WERI-Rb-1 (cell line): ENCODE results near the gene TIMM22.
A peak's percentile ranks its signal among the peaks of the same experiment; 100 is the strongest.

Experiments used
- DNase-seq: peaks from one replicate; pipeline ENCODE4 v3.0.0-alpha.2; 2020
- H3K27ac ChIP-seq: fragments of 250-450 bp; sonication (Bioruptor Pico); 2 replicates; pipeline ENCODE4 v1.5.1; 2020; ENCODE audit warnings: mild to moderate bottlenecking, moderate library complexity
- H3K27me3 ChIP-seq: fragments of 250-450 bp; sonication (Bioruptor Pico); 2 replicates; pipeline ENCODE4 v1.5.1; 2021; ENCODE audit warnings: mild to moderate bottlenecking, low read depth, moderate library complexity; ENCODE audit not compliant: insufficient read depth, severe bottlenecking
- H3K36me3 ChIP-seq: fragments of 250-450 bp; sonication (Bioruptor Pico); 2 replicates; pipeline ENCODE4 v1.5.1; 2020; ENCODE audit warnings: mild to moderate bottlenecking, moderate library complexity
- H3K4me3 ChIP-seq: 2 replicates; pipeline ENCODE4 v1.5.1; 2011; ENCODE audit warnings: low read depth, mild to moderate bottlenecking, control low read depth, low read length
- H3K9me3 ChIP-seq: fragments of 250-450 bp; sonication (Bioruptor Pico); 2 replicates; pipeline ENCODE4 v1.5.1; 2021; ENCODE audit warnings: mild to moderate bottlenecking, moderate library complexity; ENCODE audit not compliant: severe bottlenecking
- CTCF ChIP-seq: IDR thresholded peaks from 2 replicates; pipeline ENCODE4 v1.5.1; 2011; ENCODE audit warnings: low read depth, mild to moderate bottlenecking, control low read depth, inconsistent platforms, low read length

TIMM22 gene

GRCh38 chr17:1031711-1032110 is 34.8 kb downstream of the TIMM22 start:
- Histone ChIP-seq H3K4me3 (no peak overlapping the region), H3K27me3 (no peaks in the 10 kb centered on the region), H3K9me3 (no peaks in the 10 kb centered on the region), H3K36me3 (peaks cover 9% of the 10 kb centered on the region), H3K27ac (no peak overlapping the region)
- no peak for DNase-seq
- TF ChIP-seq CTCF = no peak

- Histone ChIP-seq H3K27ac (no peak overlapping the region), H3K4me3 (no peak overlapping the region), H3K9me3 (no peaks in the 10 kb centered on the region), H3K36me3 (peaks cover 9% of the 10 kb centered on the region), H3K27me3 (no peaks in the 10 kb centered on the region)
- DNase-seq = no peak
- no peak for TF ChIP-seq CTCF
Measured at GRCh38 chr17:1032391-1032790, 35.5 kb downstream of the TIMM22 start.

GRCh38 chr17:1033503-1033902 is 36.6 kb downstream of the TIMM22 start:
- H3K27me3 ChIP-seq = no peaks in the 10 kb centered on the region
- H3K9me3 ChIP-seq = no peaks in the 10 kb centered on the region
- no peak overlapping the region for H3K27ac ChIP-seq
- H3K36me3 ChIP-seq = peaks cover 9% of the 10 kb centered on the region
- no peak for TF ChIP-seq CTCF
- DNase-seq = no peak
- no peak overlapping the region for H3K4me3 ChIP-seq

- H3K27ac ChIP-seq = no peak overlapping the region
- no peak overlapping the region for H3K4me3 ChIP-seq
- no peak for TF ChIP-seq CTCF
- no peaks in the 10 kb centered on the region for H3K27me3 ChIP-seq
- peak; percentile 44 for DNase-seq
- peaks cover 9% of the 10 kb centered on the region for H3K36me3 ChIP-seq
- H3K9me3 ChIP-seq = no peaks in the 10 kb centered on the region
Measured at GRCh38 chr17:1034652-1035210, 37.8 kb downstream of the TIMM22 start.

- Histone ChIP-seq H3K36me3 (peaks cover 10% of the 10 kb centered on the region), H3K27me3 (no peaks in the 10 kb centered on the region), H3K9me3 (no peaks in the 10 kb centered on the region), H3K4me3 (peak overlapping the region; percentile 13; the same call in 1 of the 2 replicates), H3K27ac (peak overlapping the region; percentile 93)
- peak; percentile 94 for DNase-seq
- TF ChIP-seq CTCF = no peak
Measured at GRCh38 chr17:1035546-1036170, 38.7 kb downstream of the TIMM22 start.
